HG02970 (cell line): ENCODE measurements around the gene UQCC5.
A peak's percentile ranks its signal among the peaks of the same experiment; 100 is the strongest.

Source experiments
- ATAC-seq: cut with Tn5 transposase; IDR thresholded peaks from one replicate; pipeline ENCODE4 v1.9.1; 2021; ENCODE audit warnings: mild to moderate bottlenecking, moderate library complexity, moderate number of reproducible peaks; ENCODE audit not compliant: unreplicated experiment, low FRiP score

UQCC5 gene

GRCh38 chr3:52536369-52537164 lies at the start of gene UQCC5:
Gene UQCC5, plus strand, starts transcription at chr3:52536605. Its CDS starts 151 bp downstream, at chr3:52536756.
- peak; percentile 82 for ATAC-seq

- no peak for ATAC-seq
Measured at GRCh38 chr3:52487050-52487787, 49.2 kb upstream of the UQCC5 start.

- no peak for ATAC-seq
Measured at GRCh38 chr3:52487788-52488691, 48.4 kb upstream of the UQCC5 start.

- no peak for ATAC-seq
Measured at GRCh38 chr3:52488746-52489145, 47.7 kb upstream of the UQCC5 start.

GRCh38 chr3:52489453-52489852 lies 47.0 kb upstream of the UQCC5 start:
- no peak for ATAC-seq

GRCh38 chr3:52490035-52490938 lies 46.1 kb upstream of the UQCC5 start:
- no peak for ATAC-seq

GRCh38 chr3:52490939-52491526 lies 45.4 kb upstream of the UQCC5 start:
- no peak for ATAC-seq

- ATAC-seq, result no peak
Measured at GRCh38 chr3:52492059-52492458, 44.3 kb upstream of the UQCC5 start.

- no peak for ATAC-seq
Measured at GRCh38 chr3:52493232-52494017, 43.0 kb upstream of the UQCC5 start.

- ATAC-seq, result no peak
Measured at GRCh38 chr3:52494445-52494844, 42.0 kb upstream of the UQCC5 start.

- ATAC-seq, result no peak
Measured at GRCh38 chr3:52494886-52495495, 41.4 kb upstream of the UQCC5 start, which contains the start of gene STAB1. Gene STAB1, plus strand, starts transcription at chr3:52495338. Its CDS starts 76 bp downstream, at chr3:52495414.

GRCh38 chr3:52495777-52496602 lies 40.4 kb upstream of the UQCC5 start:
- ATAC-seq, result no peak

GRCh38 chr3:52498137-52499054 lies 38.0 kb upstream of the UQCC5 start:
- ATAC-seq, result no peak

GRCh38 chr3:52501046-52501445 lies 35.4 kb upstream of the UQCC5 start:
- ATAC-seq, result no peak

GRCh38 chr3:52502001-52502400 lies 34.4 kb upstream of the UQCC5 start:
- no peak for ATAC-seq

GRCh38 chr3:52502808-52503350 lies 33.5 kb upstream of the UQCC5 start:
- ATAC-seq, result no peak
